ENCODE measurements around the gene POLR2M.

The POLR2M gene

DNA sequence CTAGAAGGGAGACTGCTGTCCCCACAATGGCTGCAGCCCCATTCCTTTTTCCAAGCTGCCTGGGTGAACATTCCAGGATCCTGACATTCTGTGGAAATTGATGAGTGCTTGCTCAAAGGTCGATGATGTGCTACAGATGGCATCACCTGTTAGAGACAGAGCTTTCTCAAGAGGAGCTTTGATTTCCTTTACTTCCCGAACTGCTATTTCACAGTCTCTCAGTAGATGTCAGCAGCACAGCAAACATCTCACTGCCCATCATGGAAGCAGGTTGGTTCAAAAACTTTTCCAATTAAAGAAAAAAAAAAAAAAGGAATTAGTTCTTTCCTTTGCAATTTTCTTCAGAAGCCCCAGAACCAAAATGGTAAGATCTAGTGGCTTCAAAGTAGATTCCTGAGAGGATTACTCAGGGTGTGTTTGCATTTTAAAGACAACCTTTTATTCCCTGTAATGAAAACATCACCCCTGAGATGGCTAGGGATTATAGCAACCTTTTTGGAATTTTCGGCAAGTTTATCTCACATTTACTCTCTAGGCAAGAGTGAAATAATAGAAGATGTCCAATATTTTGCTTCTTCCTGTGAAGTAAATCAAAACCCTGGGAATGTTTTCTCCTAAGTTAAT lies 44.8 kb downstream of the POLR2M start:
- H3K27ac ChIP-seq, result no peak overlapping the region
- TF ChIP-seq, protein P1, sequence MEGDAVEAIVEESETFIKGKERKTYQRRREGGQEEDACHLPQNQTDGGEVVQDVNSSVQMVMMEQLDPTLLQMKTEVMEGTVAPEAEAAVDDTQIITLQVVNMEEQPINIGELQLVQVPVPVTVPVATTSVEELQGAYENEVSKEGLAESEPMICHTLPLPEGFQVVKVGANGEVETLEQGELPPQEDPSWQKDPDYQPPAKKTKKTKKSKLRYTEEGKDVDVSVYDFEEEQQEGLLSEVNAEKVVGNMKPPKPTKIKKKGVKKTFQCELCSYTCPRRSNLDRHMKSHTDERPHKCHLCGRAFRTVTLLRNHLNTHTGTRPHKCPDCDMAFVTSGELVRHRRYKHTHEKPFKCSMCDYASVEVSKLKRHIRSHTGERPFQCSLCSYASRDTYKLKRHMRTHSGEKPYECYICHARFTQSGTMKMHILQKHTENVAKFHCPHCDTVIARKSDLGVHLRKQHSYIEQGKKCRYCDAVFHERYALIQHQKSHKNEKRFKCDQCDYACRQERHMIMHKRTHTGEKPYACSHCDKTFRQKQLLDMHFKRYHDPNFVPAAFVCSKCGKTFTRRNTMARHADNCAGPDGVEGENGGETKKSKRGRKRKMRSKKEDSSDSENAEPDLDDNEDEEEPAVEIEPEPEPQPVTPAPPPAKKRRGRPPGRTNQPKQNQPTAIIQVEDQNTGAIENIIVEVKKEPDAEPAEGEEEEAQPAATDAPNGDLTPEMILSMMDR (conservative IDR thresholded peaks at IDR 0.05), result peak; percentile 82

DNA sequence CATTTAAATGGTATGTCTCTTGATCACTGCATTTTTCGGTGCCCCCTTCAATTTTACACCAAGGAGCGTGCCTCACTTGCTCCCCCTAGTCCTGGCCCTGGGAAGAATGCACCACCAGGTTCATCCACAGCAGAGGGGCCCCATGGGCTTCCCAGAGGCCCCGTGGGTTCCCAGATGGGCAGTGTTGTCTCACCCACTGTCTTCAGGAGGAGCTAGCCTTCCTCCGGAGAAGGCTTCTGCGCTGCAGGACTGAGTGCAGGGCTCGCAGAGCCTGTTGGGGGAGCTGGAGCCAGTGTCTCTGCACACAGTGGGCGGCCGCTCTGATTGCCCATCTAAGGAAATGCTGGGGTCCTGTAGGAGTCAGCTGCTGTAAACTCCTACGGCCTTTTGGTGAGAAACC lies 45.9 kb downstream of the POLR2M start:
- H3K27ac ChIP-seq, result no peak overlapping the region
- TF ChIP-seq, protein P1 (conservative IDR thresholded peaks at IDR 0.05), result no peak

DNA sequence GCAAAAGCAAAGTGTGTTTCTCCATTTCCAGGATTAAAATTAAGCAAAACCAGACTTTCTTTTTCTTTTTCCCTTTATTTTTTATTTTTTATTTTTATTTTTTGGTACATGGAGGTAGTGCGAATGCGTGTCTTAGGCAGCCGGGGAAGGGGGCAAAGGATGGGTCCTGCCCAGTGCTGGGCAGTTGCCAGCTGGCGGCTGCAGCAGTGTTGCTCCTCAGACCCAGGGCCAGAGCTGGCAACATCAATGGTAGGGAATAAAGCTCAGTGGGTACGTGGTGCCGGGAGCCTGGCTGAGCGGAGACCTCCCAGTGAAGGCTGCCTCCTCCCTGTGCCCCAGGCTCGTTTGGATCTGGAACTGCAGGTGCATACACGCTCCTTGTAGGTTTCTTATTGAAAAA lies 46.3 kb downstream of the POLR2M start:
- H3K27ac ChIP-seq, result no peak overlapping the region
- TF ChIP-seq, protein P1 (conservative IDR thresholded peaks at IDR 0.05), result no peak

DNA sequence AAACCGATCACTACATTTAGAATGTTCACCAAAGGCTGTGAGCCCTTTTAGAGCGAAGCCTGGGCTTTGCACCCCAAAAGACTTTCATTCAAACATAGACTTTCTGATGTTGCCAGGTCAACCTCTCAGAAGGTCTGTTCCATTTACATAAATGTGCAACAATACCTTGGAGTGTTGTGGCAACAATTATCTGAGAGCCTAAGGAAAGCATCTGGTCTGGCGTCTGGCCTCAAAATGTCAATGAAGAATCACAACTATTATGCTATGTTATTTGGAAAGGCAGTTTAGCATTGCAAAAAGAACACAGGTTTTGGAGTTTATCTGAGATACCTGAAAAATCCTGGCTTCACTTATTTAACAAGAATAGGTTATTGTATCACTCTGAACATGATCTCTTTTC lies 50.0 kb downstream of the POLR2M start:
- TF ChIP-seq, protein P1 (conservative IDR thresholded peaks at IDR 0.05), result no peak
- no peak overlapping the region for H3K27ac ChIP-seq

DNA sequence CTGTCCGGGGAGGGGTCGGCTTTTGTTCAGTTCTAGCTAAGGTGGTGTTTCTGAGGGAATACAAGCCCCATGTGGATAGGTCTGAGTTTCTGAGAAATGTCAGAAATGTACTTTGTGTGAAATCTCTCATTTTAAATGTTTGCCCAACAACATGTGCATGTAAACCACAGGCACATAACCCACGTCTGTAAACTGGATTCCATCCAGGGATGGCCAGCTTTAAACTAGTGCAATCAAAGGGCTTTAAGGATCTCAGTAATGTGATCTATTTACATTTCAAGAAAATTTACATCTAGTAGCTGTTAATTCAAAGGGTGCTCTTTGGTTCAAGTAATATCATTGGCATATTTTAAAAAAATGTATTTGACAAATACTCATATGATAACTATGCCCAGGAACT lies 52.0 kb downstream of the POLR2M start:
- no peak overlapping the region for H3K27ac ChIP-seq
- TF ChIP-seq, protein P1 (conservative IDR thresholded peaks at IDR 0.05), result no peak

DNA sequence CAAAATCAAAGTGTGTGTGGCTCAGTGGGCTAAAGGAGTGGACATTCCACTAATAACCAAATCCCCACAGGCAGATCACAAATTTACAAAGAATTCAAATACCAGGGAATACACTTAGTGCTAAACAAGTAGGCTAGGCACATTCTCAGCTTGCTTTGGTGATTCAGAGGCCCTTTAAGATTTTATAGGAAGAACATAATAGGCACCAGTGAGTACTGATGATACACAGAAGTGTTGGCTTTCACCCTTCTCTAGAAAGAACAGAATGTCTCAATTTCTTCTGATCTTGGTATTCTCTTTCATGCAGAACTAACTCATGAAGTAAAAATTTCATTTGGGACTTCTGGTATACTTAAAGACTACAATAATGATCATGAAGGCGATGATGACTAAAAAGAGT lies 55.0 kb downstream of the POLR2M start:
- no peak overlapping the region for H3K27ac ChIP-seq
- TF ChIP-seq, protein P1 (conservative IDR thresholded peaks at IDR 0.05), result no peak

DNA sequence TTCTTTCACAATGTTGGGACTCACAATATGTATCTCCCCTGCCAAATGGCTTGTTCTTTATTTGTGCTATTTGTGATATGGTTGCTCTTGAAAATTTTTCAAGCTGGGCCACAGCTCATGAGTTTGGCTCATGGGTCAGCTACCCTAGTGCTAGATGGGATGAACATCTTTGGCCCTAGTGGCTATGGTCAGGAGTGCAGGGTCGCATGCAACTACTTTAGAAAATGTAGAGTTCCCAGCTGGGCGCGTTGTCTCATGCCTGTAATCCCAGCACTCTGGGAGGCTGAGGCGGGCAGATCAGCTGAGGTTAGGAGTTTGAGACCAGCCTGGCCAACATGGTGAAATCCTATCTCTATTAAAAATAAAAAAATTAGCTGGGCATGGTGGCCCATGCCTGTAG lies 55.8 kb downstream of the POLR2M start:
- H3K27ac ChIP-seq, result no peak overlapping the region
- TF ChIP-seq, protein P1 (conservative IDR thresholded peaks at IDR 0.05), result no peak

Measured in VCaP (cell line).